Cardiac muscle cell (in vitro differentiated cells and primary cell): Measurements from ENCODE around the gene COLGALT1. TPM values are rescaled to one million over a fixed set of nuclear protein-coding genes. Genes with fewer than 3 reads are reported as not detected.

Source experiments
- DNase-seq, 2 donors: peaks; one replicate each; pipeline versions ENCODE4 v3.0.0 to v3.0.0-alpha.2; 2010 to 2017; ENCODE audit warnings: low read depth in 1 of 2, low spot score in 1 of 2
- H3K27ac ChIP-seq: fragments of 200-600 bp; sonication (generic); 2 replicates; pipeline ENCODE4 v1.5.1; 2016
- H3K27me3 ChIP-seq: fragments of 200-600 bp; sonication (generic); 2 replicates; pipeline ENCODE4 v1.6.0; 2016; ENCODE audit warnings: control low read depth
- H3K36me3 ChIP-seq: fragments of 200-600 bp; sonication (generic); 2 replicates; pipeline ENCODE4 v1.5.1; 2016; ENCODE audit warnings: control low read depth
- H3K4me1 ChIP-seq: fragments of 200-600 bp; sonication (generic); 2 replicates; pipeline ENCODE4 v1.8.1; 2017; ENCODE audit warnings: low read depth, mild to moderate bottlenecking, mixed run types
- H3K4me3 ChIP-seq: fragments of 200-600 bp; sonication (generic); 2 replicates; pipeline ENCODE4 v1.5.1; 2016; ENCODE audit warnings: mild to moderate bottlenecking
- H3K9me3 ChIP-seq: fragments of 200-600 bp; sonication (generic); 2 replicates; pipeline ENCODE4 v1.5.1; 2017; ENCODE audit warnings: low read depth, mild to moderate bottlenecking, control low read depth
- polyA plus RNA-seq: library from polyadenylated mRNA; unstranded; fragments of >200 nt; fragmentation: Nextera tagmentation; extraction: Ambion mirVana; gene quantifications from 2 replicates; pipeline ENCODE4 v1.2.1, GENCODE V29; 2016
- total RNA-seq: library from RNA; depleted of rRNA; stranded (reverse); fragments of >200 nt; gene quantifications from 2 replicates; pipeline ENCODE4 v1.2.3, GENCODE V29; 2016
- TF ChIP-seq, protein P1 (sequence below): IDR thresholded peaks from 2 replicates; pipeline ENCODE4 v1.5.1; 2012; ENCODE audit warnings: low read depth, mild to moderate bottlenecking, low read length

COLGALT1 gene
- total and polyA plus RNA-seq, 2 experiments from 2014 or later: 41.1 to 93.5 TPM

DNA sequence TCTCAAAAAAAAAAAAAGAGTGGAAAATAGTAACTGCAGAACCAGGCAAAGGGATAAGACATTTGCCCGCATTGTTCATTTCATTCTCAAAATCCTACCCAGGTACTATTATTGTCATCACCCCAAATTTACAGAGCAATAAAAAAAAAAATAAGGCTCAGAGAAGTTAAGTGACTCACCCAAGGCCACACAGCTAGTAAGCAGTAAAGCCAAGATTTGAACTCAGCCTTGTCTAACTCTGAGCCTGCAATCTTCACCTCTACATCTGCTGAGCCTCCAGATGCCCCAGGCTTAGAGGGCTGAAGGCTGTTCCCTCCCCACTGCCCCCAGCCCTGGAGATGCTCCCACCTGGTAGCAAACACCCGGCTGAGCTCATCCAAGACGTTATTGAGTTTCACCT, 71.7 kb downstream of the COLGALT1 start:
- Histone ChIP-seq H3K27me3 (no peaks in the 10 kb centered on the region), H3K9me3 (no peaks in the 10 kb centered on the region), H3K4me1 (no peaks in the 10 kb centered on the region), H3K36me3 (no peaks in the 10 kb centered on the region), H3K4me3 (no peak overlapping the region), H3K27ac (no peak overlapping the region)
- no peak for DNase-seq
- TF ChIP-seq, protein P1, sequence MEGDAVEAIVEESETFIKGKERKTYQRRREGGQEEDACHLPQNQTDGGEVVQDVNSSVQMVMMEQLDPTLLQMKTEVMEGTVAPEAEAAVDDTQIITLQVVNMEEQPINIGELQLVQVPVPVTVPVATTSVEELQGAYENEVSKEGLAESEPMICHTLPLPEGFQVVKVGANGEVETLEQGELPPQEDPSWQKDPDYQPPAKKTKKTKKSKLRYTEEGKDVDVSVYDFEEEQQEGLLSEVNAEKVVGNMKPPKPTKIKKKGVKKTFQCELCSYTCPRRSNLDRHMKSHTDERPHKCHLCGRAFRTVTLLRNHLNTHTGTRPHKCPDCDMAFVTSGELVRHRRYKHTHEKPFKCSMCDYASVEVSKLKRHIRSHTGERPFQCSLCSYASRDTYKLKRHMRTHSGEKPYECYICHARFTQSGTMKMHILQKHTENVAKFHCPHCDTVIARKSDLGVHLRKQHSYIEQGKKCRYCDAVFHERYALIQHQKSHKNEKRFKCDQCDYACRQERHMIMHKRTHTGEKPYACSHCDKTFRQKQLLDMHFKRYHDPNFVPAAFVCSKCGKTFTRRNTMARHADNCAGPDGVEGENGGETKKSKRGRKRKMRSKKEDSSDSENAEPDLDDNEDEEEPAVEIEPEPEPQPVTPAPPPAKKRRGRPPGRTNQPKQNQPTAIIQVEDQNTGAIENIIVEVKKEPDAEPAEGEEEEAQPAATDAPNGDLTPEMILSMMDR: no peak

DNA sequence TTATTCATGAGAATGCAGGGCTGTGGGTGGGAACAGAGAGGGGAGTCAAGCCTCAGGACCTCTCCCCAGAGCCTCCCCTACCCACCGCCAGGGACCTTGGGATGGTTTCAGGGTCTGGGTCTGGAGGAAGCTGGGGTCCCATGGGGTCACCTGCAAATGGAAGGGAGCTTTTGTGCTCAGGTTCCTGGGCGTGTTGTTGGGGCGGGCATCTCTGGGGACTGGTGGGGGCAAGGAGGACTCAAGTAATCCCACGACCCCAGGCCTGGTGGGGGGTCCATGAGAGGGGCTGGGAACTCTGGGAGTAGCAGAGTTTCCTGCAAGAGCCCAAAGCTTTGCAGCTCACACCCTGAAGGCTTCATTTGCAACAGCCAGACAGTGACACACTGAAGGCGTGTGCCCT, 72.5 kb downstream of the COLGALT1 start:
- H3K4me1 ChIP-seq: no peaks in the 10 kb centered on the region
- TF ChIP-seq, protein P1: no peak
- no peak for DNase-seq

DNA sequence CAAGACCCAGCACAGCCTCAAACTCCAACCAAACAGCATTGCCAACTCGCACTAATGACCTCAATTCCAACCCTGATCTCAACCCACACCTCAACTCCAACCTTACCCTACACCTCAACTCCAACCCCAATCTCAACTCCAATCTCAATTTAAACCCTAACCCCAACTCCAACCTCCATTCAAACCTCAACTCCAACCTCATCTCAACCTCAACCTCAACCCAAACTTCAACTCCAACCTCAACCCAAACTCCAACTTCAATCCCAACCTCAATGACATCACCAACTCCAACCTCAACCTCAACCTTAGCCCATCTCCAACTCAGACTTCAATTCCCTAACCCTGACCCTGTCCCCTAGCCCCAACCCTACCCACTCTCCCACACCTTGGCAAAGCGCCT, 74.3 kb downstream of the COLGALT1 start:
- Histone ChIP-seq H3K4me1 (no peaks in the 10 kb centered on the region), H3K27me3 (no peaks in the 10 kb centered on the region), H3K4me3 (no peak overlapping the region), H3K9me3 (no peaks in the 10 kb centered on the region), H3K36me3 (no peaks in the 10 kb centered on the region), H3K27ac (no peak overlapping the region)
- no peak for DNase-seq
- TF ChIP-seq, protein P1: no peak

More for the DNA sequence above, 72.5 kb downstream of the COLGALT1 start:
- no peak overlapping the region for H3K27ac ChIP-seq
- H3K4me3 ChIP-seq: no peak overlapping the region
- no peaks in the 10 kb centered on the region for H3K9me3 ChIP-seq
- no peaks in the 10 kb centered on the region for H3K27me3 ChIP-seq
- H3K36me3 ChIP-seq: no peaks in the 10 kb centered on the region

DNA sequence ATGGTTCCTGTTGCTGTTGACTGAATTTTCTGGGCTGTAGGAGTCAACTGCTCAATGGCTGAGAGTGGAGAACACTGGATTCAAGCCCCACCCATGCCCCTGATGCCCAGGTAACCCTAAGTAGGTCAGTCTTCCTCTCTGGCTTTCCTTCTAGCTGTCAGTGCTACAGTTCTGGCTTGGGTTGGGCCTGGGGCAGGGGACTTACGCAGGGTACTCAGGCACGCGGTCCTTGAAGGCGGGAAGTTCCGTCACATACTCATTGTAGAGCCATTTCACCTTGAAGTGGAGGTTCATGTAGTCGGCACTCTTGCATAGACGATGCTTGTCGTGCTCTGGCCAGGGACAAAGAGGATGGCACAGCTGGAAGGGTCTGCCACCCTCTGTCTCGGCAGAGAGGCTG, 77.1 kb downstream of the COLGALT1 start:
- DNase-seq: no peak
- H3K4me3 ChIP-seq: no peak overlapping the region

More for the DNA sequence above, 77.1 kb downstream of the COLGALT1 start:
- H3K27me3 ChIP-seq: no peaks in the 10 kb centered on the region
- TF ChIP-seq, protein P1: no peak
- H3K9me3 ChIP-seq: no peaks in the 10 kb centered on the region
- no peaks in the 10 kb centered on the region for H3K4me1 ChIP-seq
- H3K27ac ChIP-seq: no peak overlapping the region
- no peaks in the 10 kb centered on the region for H3K36me3 ChIP-seq

Other genes starting within 250 kb of the COLGALT1 start
- 274 and 304 TPM in 2 replicates for gene MRPL34, start 249.8 kb upstream of the COLGALT1 start, total RNA-seq
- 172 and 184 TPM in 2 replicates for gene MRPL34, start 249.8 kb upstream of the COLGALT1 start, polyA plus RNA-seq
- gene DDA1, start 246.1 kb upstream of the COLGALT1 start, total RNA-seq: 45.4 and 47.6 TPM in 2 replicates
- gene DDA1, start 246.1 kb upstream of the COLGALT1 start, polyA plus RNA-seq: 53.3 and 55.2 TPM in 2 replicates
- gene ANO8, start 220.8 kb upstream of the COLGALT1 start, total RNA-seq: 14.4 and 21.1 TPM in 2 replicates
- gene ANO8, start 220.8 kb upstream of the COLGALT1 start, polyA plus RNA-seq: 2.8 and 3.6 TPM in 2 replicates
- gene GTPBP3, start 218.1 kb upstream of the COLGALT1 start, total RNA-seq: 78.6 and 95.6 TPM in 2 replicates
- 34.9 and 53.4 TPM in 2 replicates for gene GTPBP3, start 218.1 kb upstream of the COLGALT1 start, polyA plus RNA-seq
- gene PLVAP, start 178.3 kb upstream of the COLGALT1 start, total RNA-seq: 2.1 and 4.3 TPM in 2 replicates
- gene PLVAP, start 178.3 kb upstream of the COLGALT1 start, polyA plus RNA-seq: 4.2 and 6.1 TPM in 2 replicates
- gene CCDC194, start 161.5 kb upstream of the COLGALT1 start, total RNA-seq: 1.4 and 2.2 TPM in 2 replicates
- 2.3 and 3.0 TPM in 2 replicates for gene CCDC194, start 161.5 kb upstream of the COLGALT1 start, polyA plus RNA-seq
- gene BST2, start 150.0 kb upstream of the COLGALT1 start, total RNA-seq: 69.3 and 166 TPM in 2 replicates
- gene BST2, start 150.0 kb upstream of the COLGALT1 start, polyA plus RNA-seq: 91.8 and 184 TPM in 2 replicates
- gene MVB12A, start 135.6 kb upstream of the COLGALT1 start, total RNA-seq: 133 and 148 TPM in 2 replicates
- gene MVB12A, start 135.6 kb upstream of the COLGALT1 start, polyA plus RNA-seq: 130 and 148 TPM in 2 replicates
- gene TMEM221, start 107.0 kb upstream of the COLGALT1 start, total RNA-seq: 3.2 and 3.3 TPM in 2 replicates
- gene TMEM221, start 107.0 kb upstream of the COLGALT1 start, polyA plus RNA-seq: 5.7 and 6.0 TPM in 2 replicates
- gene NXNL1, start 94.7 kb upstream of the COLGALT1 start, total RNA-seq: not detected in 2 replicates
- 0.16 TPM in 1 of 2 replicates, not detected in the other for gene NXNL1, start 94.7 kb upstream of the COLGALT1 start, polyA plus RNA-seq
- 28.5 and 40.4 TPM in 2 replicates for gene SLC27A1, start 85.1 kb upstream of the COLGALT1 start, total RNA-seq
- gene SLC27A1, start 85.1 kb upstream of the COLGALT1 start, polyA plus RNA-seq: 30.1 and 31.8 TPM in 2 replicates
- gene PGLS, start 44.0 kb upstream of the COLGALT1 start, total RNA-seq: 150 and 177 TPM in 2 replicates
- 116 and 118 TPM in 2 replicates for gene PGLS, start 44.0 kb upstream of the COLGALT1 start, polyA plus RNA-seq
- 0.21 and 0.54 TPM in 2 replicates for gene UNC13A, start 132.7 kb downstream of the COLGALT1 start, total RNA-seq
- gene UNC13A, start 132.7 kb downstream of the COLGALT1 start, polyA plus RNA-seq: 0.31 and 0.74 TPM in 2 replicates
- 48.6 and 61.7 TPM in 2 replicates for gene MAP1S, start 163.8 kb downstream of the COLGALT1 start, total RNA-seq
- gene MAP1S, start 163.8 kb downstream of the COLGALT1 start, polyA plus RNA-seq: 60.4 and 73.9 TPM in 2 replicates
- gene FCHO1, start 195.8 kb downstream of the COLGALT1 start, total RNA-seq: 1.8 and 3.1 TPM in 2 replicates
- gene FCHO1, start 195.8 kb downstream of the COLGALT1 start, polyA plus RNA-seq: 2.5 and 4.3 TPM in 2 replicates
- not detected in 2 replicates for gene B3GNT3, start 239.5 kb downstream of the COLGALT1 start, total RNA-seq
- 0.55 TPM in 1 of 2 replicates, not detected in the other for gene B3GNT3, start 239.5 kb downstream of the COLGALT1 start, polyA plus RNA-seq